ENCODE measurements around the gene PLEKHG4B.
"Not testable (repeated sequence)": the region's sequence is repeated elsewhere in the genome, so short reads cannot be mapped to it uniquely, and the experiment has no call there.

PLEKHG4B gene

DNA sequence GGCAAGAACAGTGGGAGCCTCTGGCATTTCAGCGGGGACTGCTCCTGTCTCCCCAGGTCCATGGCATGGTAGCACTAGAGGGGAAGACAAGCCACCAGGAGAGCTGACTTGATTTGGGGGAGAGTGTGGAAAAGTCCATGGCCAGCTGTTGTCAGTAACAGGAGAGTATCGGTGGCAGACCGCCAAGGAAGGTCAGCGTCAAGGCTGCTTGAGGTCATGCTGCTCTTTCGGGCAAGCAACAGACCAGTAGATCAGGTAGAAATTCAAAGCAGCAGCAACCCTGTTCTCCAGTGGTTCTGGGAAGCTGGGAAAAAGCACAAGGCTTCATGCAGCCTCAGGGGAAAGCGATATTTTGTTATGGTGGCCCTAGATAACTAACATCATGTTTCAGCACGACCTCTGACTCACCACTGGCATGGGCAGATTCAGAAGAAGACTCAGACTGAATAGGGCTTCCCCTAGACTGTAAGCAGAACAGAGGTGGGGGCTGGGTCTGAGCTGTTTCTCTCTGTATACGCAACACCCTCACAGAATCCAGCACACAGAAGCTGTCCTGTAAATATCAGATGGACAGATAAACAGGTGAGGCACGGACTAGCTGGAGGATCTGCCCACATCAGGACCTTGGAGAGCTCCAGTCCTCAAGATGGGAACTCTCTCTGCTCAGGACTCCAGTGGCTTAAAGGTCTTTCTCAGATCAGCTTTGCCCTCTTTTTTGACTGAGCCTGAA lies 35.2 kb upstream of the PLEKHG4B start:
- no peak overlapping the region for H3K27ac ChIP-seq (ENCODE audit: low read length)
- no peaks in the 10 kb centered on the region for H3F3A ChIP-seq (ENCODE audit: insufficient read depth, low read length)
- TF ChIP-seq, protein P1, sequence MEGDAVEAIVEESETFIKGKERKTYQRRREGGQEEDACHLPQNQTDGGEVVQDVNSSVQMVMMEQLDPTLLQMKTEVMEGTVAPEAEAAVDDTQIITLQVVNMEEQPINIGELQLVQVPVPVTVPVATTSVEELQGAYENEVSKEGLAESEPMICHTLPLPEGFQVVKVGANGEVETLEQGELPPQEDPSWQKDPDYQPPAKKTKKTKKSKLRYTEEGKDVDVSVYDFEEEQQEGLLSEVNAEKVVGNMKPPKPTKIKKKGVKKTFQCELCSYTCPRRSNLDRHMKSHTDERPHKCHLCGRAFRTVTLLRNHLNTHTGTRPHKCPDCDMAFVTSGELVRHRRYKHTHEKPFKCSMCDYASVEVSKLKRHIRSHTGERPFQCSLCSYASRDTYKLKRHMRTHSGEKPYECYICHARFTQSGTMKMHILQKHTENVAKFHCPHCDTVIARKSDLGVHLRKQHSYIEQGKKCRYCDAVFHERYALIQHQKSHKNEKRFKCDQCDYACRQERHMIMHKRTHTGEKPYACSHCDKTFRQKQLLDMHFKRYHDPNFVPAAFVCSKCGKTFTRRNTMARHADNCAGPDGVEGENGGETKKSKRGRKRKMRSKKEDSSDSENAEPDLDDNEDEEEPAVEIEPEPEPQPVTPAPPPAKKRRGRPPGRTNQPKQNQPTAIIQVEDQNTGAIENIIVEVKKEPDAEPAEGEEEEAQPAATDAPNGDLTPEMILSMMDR (IDR thresholded peaks at IDR 0.05; ENCODE audit: low read length), result no peak
- TF ChIP-seq EZH2phosphoT487 (IDR thresholded peaks at IDR 0.05; ENCODE audit: low read length) (no peak), EZH2 (optimal IDR thresholded peaks at IDR 0.05; ENCODE audit: low read depth, low read length) (no peak)
- no peaks in the 10 kb centered on the region for H3K4me1 ChIP-seq (ENCODE audit: low read length)
- no peaks in the 10 kb centered on the region for H4K20me1 ChIP-seq (ENCODE audit: insufficient read depth, low read length)
- no peak overlapping the region for H3K9ac ChIP-seq (ENCODE audit: low read length)
- no peaks in the 10 kb centered on the region for H3K9me3 ChIP-seq (replicated peaks; ENCODE audit: insufficient read depth, low read length)
- no peaks in the 10 kb centered on the region for H3K9me2 ChIP-seq (replicated peaks; ENCODE audit: insufficient read depth, low read length)
- DNase-seq, result peak; percentile 55
- H3K4me3 ChIP-seq (ENCODE audit: low read length), result no peak overlapping the region
- peaks cover 20% of the 10 kb centered on the region for H3K27me3 ChIP-seq (replicated peaks; ENCODE audit: insufficient read depth, low read length)
- no peaks in the 10 kb centered on the region for H3K36me3 ChIP-seq (replicated peaks; ENCODE audit: insufficient read depth, low read length)
- no peak overlapping the region for H2AFZ ChIP-seq (ENCODE audit: low read length)
- no peaks in the 10 kb centered on the region for H3K79me2 ChIP-seq (ENCODE audit: low read length)
- no peak overlapping the region for H3K4me2 ChIP-seq (ENCODE audit: low read depth, low read length)

DNA sequence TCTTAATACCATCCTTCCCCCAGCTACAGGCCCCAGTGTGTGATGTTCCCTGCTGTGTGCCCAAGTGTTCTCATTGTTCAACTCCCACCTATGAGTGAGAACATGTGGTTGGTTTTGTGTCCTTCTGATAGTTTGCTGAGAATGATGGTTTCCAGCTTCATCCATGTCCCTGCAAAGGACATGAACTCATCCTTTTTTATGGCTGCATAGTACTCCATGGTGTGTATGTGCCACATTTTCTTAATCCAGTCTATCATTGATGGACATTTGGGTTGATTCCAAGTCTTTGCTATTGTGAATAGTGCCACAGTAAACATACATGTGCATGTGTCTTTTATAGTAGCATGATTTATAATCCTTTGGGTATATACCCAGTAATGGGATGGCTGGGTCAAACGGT lies 31.7 kb upstream of the PLEKHG4B start:
- not testable (repeated sequence) for H3K9me3 ChIP-seq (replicated peaks; ENCODE audit: insufficient read depth, low read length); H3K9me2 ChIP-seq (replicated peaks; ENCODE audit: insufficient read depth, low read length); DNase-seq

DNA sequence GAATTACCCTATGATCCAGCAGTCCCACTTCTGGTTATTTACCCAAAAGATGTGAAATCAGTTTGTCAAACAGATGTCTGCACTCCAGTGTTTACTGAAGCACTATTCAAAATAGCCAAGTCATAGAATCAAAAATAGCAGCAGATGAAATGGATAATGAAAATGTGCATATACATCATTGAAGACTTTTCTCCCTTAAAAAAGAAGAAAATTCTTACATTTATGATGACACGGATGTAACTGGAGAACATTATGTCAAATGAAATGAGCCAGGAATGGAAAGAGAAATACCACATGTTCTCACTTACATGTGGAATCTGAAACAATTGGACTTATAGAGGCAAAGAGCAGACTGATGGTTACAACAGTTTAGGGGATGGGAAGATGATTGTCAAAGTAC lies 21.5 kb upstream of the PLEKHG4B start:
- no peak for DNase-seq
- Histone ChIP-seq H3K27me3 (replicated peaks; ENCODE audit: insufficient read depth, low read length) (peaks cover 22% of the 10 kb centered on the region), H3K36me3 (replicated peaks; ENCODE audit: insufficient read depth, low read length) (no peaks in the 10 kb centered on the region), H2AFZ (ENCODE audit: low read length) (no peak overlapping the region), H3K9me2 (replicated peaks; ENCODE audit: insufficient read depth, low read length) (no peaks in the 10 kb centered on the region), H3K9me3 (replicated peaks; ENCODE audit: insufficient read depth, low read length) (no peaks in the 10 kb centered on the region), H3K4me1 (ENCODE audit: low read length) (no peaks in the 10 kb centered on the region), H3K4me3 (ENCODE audit: low read length) (no peak overlapping the region), H3K4me2 (ENCODE audit: low read depth, low read length) (no peak overlapping the region), H3F3A (ENCODE audit: insufficient read depth, low read length) (no peaks in the 10 kb centered on the region), H3K79me2 (ENCODE audit: low read length) (no peaks in the 10 kb centered on the region), H4K20me1 (ENCODE audit: insufficient read depth, low read length) (no peaks in the 10 kb centered on the region), H3K9ac (ENCODE audit: low read length) (no peak overlapping the region), H3K27ac (ENCODE audit: low read length) (no peak overlapping the region)
- TF ChIP-seq, protein P1 (IDR thresholded peaks at IDR 0.05; ENCODE audit: low read length), result no peak
- TF ChIP-seq EZH2 (optimal IDR thresholded peaks at IDR 0.05; ENCODE audit: low read depth, low read length) (no peak), EZH2phosphoT487 (IDR thresholded peaks at IDR 0.05; ENCODE audit: low read length) (no peak)

More for the DNA sequence above, 31.7 kb upstream of the PLEKHG4B start:
- not testable (repeated sequence) for H3K79me2 ChIP-seq (ENCODE audit: low read length); H4K20me1 ChIP-seq (ENCODE audit: insufficient read depth, low read length); H3K9ac ChIP-seq (ENCODE audit: low read length); H3K36me3 ChIP-seq (replicated peaks; ENCODE audit: insufficient read depth, low read length); H2AFZ ChIP-seq (ENCODE audit: low read length); H3K27ac ChIP-seq (ENCODE audit: low read length); H3K4me2 ChIP-seq (ENCODE audit: low read depth, low read length); H3F3A ChIP-seq (ENCODE audit: insufficient read depth, low read length); H3K4me3 ChIP-seq (ENCODE audit: low read length); H3K4me1 ChIP-seq (ENCODE audit: low read length)
- H3K27me3 ChIP-seq (replicated peaks; ENCODE audit: insufficient read depth, low read length), result peaks cover 19% of the 10 kb centered on the region

- not testable (repeated sequence) for H3K9ac ChIP-seq (ENCODE audit: low read length); DNase-seq; H3K79me2 ChIP-seq (ENCODE audit: low read length); H3K4me1 ChIP-seq (ENCODE audit: low read length); H3K4me3 ChIP-seq (ENCODE audit: low read length); H3K27ac ChIP-seq (ENCODE audit: low read length); H4K20me1 ChIP-seq (ENCODE audit: insufficient read depth, low read length); H3K9me3 ChIP-seq (replicated peaks; ENCODE audit: insufficient read depth, low read length); H2AFZ ChIP-seq (ENCODE audit: low read length); H3K9me2 ChIP-seq (replicated peaks; ENCODE audit: insufficient read depth, low read length); H3K4me2 ChIP-seq (ENCODE audit: low read depth, low read length); H3F3A ChIP-seq (ENCODE audit: insufficient read depth, low read length); H3K36me3 ChIP-seq (replicated peaks; ENCODE audit: insufficient read depth, low read length)
- peaks cover 41% of the 10 kb centered on the region for H3K27me3 ChIP-seq (replicated peaks; ENCODE audit: insufficient read depth, low read length)
Measured at GRCh38 chr5:72316-73180, 19.4 kb upstream of the PLEKHG4B start.

DNA sequence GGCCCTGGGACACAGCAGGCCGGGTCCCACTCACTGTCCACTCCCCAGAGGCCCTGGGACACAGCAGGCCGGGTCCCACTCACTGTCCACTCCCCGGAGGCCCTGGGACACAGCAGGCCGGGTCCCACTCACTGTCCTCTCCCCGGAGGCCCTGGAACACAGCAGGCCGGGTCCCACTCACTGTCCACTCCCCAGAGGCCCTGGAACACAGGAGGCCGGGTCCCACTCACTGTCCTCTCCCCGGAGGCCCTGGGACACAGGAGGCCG lies 18.9 kb upstream of the PLEKHG4B start:
- not testable (repeated sequence) for H3K36me3 ChIP-seq (replicated peaks; ENCODE audit: insufficient read depth, low read length); H2AFZ ChIP-seq (ENCODE audit: low read length); H3K4me3 ChIP-seq (ENCODE audit: low read length); H3K4me1 ChIP-seq (ENCODE audit: low read length); DNase-seq; H3F3A ChIP-seq (ENCODE audit: insufficient read depth, low read length); H3K9me3 ChIP-seq (replicated peaks; ENCODE audit: insufficient read depth, low read length); H3K4me2 ChIP-seq (ENCODE audit: low read depth, low read length); H4K20me1 ChIP-seq (ENCODE audit: insufficient read depth, low read length); H3K9ac ChIP-seq (ENCODE audit: low read length); H3K9me2 ChIP-seq (replicated peaks; ENCODE audit: insufficient read depth, low read length); H3K27ac ChIP-seq (ENCODE audit: low read length); H3K79me2 ChIP-seq (ENCODE audit: low read length)
- H3K27me3 ChIP-seq (replicated peaks; ENCODE audit: insufficient read depth, low read length), result peaks cover 45% of the 10 kb centered on the region

Measured in MM.1S (cell line).